GM10266 (cell line): Measurements from ENCODE around the gene KRTCAP2.

ENCODE experiments used
- DNase-seq: peaks from one replicate; pipeline ENCODE4 v3.0.0; 2012; ENCODE audit errors: extremely low spot score
- TF ChIP-seq, protein P1 (sequence below): IDR thresholded peaks from 2 replicates; pipeline ENCODE4 v1.5.1; 2012; ENCODE audit warnings: mild to moderate bottlenecking, low read depth; ENCODE audit not compliant: control insufficient read depth, insufficient read depth; ENCODE audit errors: missing control alignments

The KRTCAP2 gene

DNA sequence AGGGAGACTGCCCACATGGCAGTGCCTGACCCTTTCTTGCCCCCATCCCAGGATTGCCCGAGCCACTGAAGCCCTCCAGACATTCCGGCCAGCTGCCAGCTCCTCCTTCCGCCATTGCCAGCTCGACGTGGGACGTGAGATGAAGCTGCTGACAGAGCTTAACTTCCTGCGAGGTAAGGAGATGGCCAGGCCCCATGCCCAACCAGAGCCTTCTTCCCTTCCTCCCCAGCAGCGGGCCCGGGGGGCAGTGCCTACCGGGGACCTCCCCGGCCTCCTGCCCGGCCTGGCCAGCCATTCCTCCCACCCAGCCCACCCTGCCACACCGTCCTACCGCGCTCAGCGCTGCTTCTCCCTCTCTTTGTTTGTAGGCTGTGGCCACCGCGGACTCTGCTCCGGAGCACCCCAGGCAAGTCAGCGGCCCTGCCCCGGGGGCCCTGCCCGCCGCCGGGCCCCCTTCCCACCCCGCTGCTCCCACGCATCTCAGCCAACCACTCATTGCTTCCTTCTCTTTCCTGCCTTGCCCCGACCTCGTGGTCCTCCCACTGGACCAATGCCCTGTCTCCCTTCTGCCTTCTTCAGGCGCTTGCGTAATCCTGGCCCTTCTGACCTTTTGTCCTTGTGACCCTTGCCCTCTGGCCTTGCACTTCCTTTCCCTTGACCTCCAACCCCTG is 5.5 kb upstream of the KRTCAP2 start:
- TF ChIP-seq, protein P1, sequence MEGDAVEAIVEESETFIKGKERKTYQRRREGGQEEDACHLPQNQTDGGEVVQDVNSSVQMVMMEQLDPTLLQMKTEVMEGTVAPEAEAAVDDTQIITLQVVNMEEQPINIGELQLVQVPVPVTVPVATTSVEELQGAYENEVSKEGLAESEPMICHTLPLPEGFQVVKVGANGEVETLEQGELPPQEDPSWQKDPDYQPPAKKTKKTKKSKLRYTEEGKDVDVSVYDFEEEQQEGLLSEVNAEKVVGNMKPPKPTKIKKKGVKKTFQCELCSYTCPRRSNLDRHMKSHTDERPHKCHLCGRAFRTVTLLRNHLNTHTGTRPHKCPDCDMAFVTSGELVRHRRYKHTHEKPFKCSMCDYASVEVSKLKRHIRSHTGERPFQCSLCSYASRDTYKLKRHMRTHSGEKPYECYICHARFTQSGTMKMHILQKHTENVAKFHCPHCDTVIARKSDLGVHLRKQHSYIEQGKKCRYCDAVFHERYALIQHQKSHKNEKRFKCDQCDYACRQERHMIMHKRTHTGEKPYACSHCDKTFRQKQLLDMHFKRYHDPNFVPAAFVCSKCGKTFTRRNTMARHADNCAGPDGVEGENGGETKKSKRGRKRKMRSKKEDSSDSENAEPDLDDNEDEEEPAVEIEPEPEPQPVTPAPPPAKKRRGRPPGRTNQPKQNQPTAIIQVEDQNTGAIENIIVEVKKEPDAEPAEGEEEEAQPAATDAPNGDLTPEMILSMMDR: no peak
- no peak for DNase-seq

DNA sequence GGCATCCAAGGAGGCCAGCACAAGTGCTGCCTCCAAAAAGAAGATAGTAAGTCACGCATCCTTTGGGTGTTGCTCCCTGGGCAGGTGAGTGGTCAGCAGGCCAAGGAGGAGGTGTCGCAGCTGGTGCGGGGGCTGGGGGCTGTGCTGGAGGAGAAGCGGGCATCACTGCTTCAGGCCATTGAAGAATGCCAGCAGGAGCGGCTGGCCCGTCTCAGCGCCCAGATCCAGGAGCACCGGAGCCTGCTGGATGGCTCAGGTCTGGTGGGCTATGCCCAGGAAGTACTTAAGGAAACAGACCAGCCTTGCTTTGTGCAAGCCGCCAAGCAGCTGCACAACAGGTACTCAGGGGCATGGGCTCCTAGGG is 4.8 kb upstream of the KRTCAP2 start:
- TF ChIP-seq, protein P1: no peak

DNA sequence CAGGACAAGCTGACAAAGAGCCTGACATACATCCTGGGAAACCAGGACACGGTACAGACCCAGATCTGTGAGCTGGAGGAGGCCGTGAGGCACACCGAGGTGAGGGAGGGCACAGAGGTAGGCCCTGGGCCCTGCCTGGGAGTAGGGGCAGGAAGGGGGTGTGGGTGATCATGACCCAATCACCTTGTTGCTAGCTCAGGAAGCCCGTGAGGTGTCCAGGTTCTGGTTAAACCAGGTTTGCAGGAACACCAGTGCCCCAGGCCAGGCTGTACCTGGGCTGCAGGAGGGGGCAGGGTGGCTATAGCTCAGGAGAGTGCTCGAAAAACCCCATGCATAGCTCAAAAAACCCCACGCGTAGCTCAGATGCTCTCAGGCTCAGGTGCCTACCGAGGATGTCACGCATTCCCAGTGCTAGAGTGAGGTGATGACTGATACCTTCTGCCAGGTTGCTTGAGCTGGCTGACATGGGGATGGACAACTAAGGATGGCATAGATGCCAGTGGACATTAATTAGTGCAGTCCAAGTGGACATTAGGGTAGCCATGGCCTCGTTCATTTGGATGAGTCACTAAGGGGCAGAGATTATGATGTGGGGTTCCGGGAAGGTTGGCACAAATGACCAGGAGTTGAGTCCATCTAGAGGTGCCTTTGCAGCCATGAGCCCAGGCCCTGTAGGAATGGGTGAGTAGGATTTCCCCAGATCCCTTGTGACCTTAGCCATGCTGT is 4.3 kb upstream of the KRTCAP2 start:
- TF ChIP-seq, protein P1: no peak
- no peak for DNase-seq

More for the DNA sequence above, 4.8 kb upstream of the KRTCAP2 start:
- no peak for DNase-seq

DNA sequence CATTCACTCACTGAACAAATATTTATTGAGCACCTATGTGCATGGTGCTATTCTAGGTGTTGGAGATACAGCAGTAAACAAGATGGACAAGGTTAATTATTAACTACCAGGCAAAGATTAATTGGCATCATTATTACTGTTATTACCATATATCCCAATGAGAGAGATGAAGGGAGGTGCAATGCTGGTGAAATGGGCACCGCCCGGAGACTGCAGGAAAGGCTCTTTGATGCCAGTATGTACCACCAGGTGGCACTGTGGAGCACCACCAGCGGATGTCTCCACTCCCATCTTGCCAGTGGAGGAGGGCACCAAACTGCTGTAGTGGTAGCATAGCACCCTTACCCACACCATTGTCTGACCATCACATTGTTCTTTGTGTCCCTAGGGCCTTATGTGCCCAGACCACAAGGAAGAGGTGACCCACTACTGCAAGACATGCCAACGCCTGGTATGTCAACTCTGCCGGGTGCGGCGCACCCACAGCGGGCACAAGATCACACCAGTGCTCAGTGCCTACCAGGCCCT is 3.5 kb upstream of the KRTCAP2 start:
- DNase-seq: peak; percentile 93
- TF ChIP-seq, protein P1: peak; percentile 93

DNA sequence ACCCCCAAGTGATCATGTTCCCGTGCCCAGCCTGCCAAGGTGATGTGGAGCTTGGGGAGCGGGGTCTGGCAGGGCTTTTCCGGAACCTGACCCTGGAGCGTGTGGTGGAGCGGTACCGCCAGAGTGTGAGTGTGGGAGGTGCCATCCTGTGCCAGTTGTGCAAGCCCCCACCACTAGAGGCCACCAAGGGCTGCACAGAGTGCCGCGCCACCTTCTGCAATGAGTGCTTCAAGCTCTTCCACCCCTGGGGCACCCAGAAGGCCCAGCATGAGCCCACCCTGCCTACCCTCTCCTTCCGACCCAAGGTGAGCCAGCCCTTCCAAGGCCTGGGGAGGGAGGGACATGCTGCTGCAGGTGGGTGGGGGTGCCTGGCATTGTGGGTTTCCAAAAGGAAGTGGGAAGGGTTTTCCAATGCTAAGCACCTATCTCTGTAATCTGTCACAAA is 2.8 kb upstream of the KRTCAP2 start:
- TF ChIP-seq, protein P1: no peak
- no peak for DNase-seq

DNA sequence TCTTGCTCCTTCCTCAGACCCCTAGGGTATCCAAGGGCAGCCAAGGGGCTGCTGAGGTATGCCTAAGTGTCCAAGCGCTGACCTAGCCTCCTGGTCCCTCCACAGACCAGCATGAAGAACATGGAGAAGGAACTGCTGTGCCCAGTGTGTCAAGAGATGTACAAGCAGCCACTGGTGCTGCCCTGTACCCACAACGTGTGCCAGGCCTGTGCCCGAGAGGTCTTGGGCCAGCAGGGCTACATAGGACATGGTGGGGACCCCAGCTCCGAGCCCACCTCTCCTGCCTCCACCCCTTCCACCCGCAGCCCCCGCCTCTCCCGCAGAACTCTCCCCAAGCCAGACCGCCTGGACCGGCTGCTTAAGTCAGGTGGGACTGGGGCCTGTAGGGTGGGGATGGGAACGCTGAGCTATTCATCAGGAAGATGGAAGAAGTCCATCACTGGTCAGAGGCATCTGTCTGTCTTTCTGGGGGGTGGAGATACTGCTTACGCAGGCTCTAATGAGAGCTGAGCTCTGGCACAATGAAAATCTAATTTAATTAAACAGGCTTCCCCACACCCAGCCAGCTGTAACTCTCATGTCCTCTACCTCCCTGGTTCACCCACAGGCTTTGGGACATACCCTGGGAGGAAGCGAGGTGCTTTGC is 2.3 kb upstream of the KRTCAP2 start:
- TF ChIP-seq, protein P1: no peak
- peak; percentile 9 for DNase-seq
